ENCODE results near the gene SERGEF.
A peak's percentile ranks its signal among the peaks of the same experiment; 100 is the strongest.

The SERGEF gene

GRCh38 chr11:17987826-17988225, 25.0 kb downstream of the SERGEF start:
- TF ChIP-seq CTCF (IDR thresholded peaks at IDR 0.05; ENCODE audit: control insufficient read depth, insufficient read depth, low read depth, low read length, missing control alignments), result no peak
- no peak for DNase-seq (ENCODE audit: low read depth)
- H3K4me3 ChIP-seq (ENCODE audit: control insufficient read depth, low read depth, low read length), result no peak overlapping the region

- H3K4me3 ChIP-seq (ENCODE audit: control insufficient read depth, low read depth, low read length), result no peak overlapping the region
- peak; percentile 22 for TF ChIP-seq CTCF (IDR thresholded peaks at IDR 0.05; ENCODE audit: control insufficient read depth, insufficient read depth, low read depth, low read length, missing control alignments)
- DNase-seq (ENCODE audit: low read depth), result no peak
Observed at GRCh38 chr11:17986711-17987220, 26.1 kb downstream of the SERGEF start.

GRCh38 chr11:17986007-17986710, 26.7 kb downstream of the SERGEF start:
- no peak overlapping the region for H3K4me3 ChIP-seq (ENCODE audit: control insufficient read depth, low read depth, low read length)
- DNase-seq (ENCODE audit: low read depth), result peak; percentile 44
- TF ChIP-seq CTCF (IDR thresholded peaks at IDR 0.05; ENCODE audit: control insufficient read depth, insufficient read depth, low read depth, low read length, missing control alignments), result no peak

GRCh38 chr11:17985517-17985916, 27.3 kb downstream of the SERGEF start:
- TF ChIP-seq CTCF (IDR thresholded peaks at IDR 0.05; ENCODE audit: control insufficient read depth, insufficient read depth, low read depth, low read length, missing control alignments), result no peak
- DNase-seq (ENCODE audit: low read depth), result no peak
- no peak overlapping the region for H3K4me3 ChIP-seq (ENCODE audit: control insufficient read depth, low read depth, low read length)

GRCh38 chr11:17983569-17983968, 29.3 kb downstream of the SERGEF start:
- TF ChIP-seq CTCF (IDR thresholded peaks at IDR 0.05; ENCODE audit: control insufficient read depth, insufficient read depth, low read depth, low read length, missing control alignments), result no peak
- H3K4me3 ChIP-seq (ENCODE audit: control insufficient read depth, low read depth, low read length), result no peak overlapping the region
- no peak for DNase-seq (ENCODE audit: low read depth)

- TF ChIP-seq CTCF (IDR thresholded peaks at IDR 0.05; ENCODE audit: control insufficient read depth, insufficient read depth, low read depth, low read length, missing control alignments), result peak; percentile 84
- no peak overlapping the region for H3K4me3 ChIP-seq (ENCODE audit: control insufficient read depth, low read depth, low read length)
- no peak for DNase-seq (ENCODE audit: low read depth)
Observed at GRCh38 chr11:17979770-17980371, 33.0 kb downstream of the SERGEF start.
